HG03139 (cell line): ENCODE data around the gene CACNA1D.
"Not testable (repeated sequence)": the region's sequence is repeated elsewhere in the genome, so short reads cannot be mapped to it uniquely, and the experiment has no call there.

ENCODE experiments used
- ATAC-seq: cut with Tn5 transposase; IDR thresholded peaks from one replicate; pipeline ENCODE4 v1.9.1; 2021; ENCODE audit not compliant: unreplicated experiment

Gene CACNA1D

GRCh38 chr3:53571264-53571663 is 76.9 kb downstream of the CACNA1D start:
- no peak for ATAC-seq

GRCh38 chr3:53572184-53572583 is 77.8 kb downstream of the CACNA1D start:
- not testable (repeated sequence) for ATAC-seq

- ATAC-seq, result no peak
Observed at GRCh38 chr3:53577506-53577905, 83.1 kb downstream of the CACNA1D start.

GRCh38 chr3:53579636-53580035 is 85.2 kb downstream of the CACNA1D start:
- no peak for ATAC-seq

- no peak for ATAC-seq
Observed at GRCh38 chr3:53581671-53582070, 87.3 kb downstream of the CACNA1D start.

GRCh38 chr3:53583161-53583690 is 88.8 kb downstream of the CACNA1D start:
- ATAC-seq, result no peak

DNA sequence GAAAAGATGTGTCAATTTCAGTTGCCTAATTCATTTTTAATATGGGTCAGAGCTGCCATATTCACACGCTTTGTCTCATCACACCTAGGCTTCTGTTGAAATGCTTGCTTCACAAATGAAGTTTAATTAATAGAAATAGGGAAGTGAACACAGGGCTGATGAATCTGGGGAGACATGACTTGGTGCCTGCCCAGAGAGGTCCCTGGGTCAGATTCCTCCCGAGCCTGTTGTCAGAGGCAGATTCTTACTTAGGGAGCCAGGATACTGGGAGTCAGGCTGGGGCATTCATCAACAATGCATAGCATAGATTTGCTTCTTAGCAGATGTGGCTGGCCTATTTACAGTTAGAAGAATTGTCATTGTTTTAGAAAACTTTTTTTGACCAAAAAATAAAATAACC is 90.6 kb downstream of the CACNA1D start:
- ATAC-seq, result no peak

DNA sequence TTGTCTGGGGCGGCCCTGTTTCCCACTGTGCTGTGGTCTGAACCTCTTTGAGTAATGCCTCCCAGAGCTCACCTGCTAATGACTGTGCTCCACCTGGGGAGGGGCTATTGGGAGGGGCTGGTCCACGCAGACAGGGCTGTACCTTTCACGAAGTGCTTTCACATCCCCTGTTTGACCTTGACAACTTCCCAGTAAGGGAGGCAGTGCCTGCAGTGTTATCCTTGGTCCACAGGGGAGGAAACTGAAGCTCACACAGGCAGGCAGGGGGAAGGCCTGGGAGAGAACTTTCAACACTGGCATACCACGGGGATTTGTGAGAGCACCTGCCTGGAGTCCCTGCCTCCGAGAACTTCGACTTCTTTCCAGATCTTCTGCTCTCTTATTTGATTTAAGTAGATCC is 91.2 kb downstream of the CACNA1D start:
- ATAC-seq, result no peak

- no peak for ATAC-seq
Observed at GRCh38 chr3:53588122-53588521, 93.7 kb downstream of the CACNA1D start.

DNA sequence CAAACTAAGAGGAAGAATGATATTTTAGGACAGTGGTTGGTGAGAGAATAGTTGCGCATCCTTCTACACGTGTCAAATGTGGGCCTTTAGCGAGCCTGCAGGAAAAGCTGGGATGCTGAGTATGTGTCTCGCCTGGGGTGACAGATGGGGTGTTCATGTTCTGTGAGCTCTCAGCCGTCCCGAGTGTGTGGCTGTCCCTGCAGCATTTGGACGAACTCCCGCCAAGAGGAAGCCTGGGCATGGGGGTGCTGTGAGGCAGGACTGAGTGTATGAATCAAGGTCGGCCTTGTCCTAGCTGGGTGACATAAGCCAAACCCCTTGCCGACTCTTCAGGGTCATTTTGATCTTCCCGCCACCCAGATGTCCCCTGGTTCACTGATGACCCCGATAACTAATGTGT is 94.8 kb downstream of the CACNA1D start:
- no peak for ATAC-seq

DNA sequence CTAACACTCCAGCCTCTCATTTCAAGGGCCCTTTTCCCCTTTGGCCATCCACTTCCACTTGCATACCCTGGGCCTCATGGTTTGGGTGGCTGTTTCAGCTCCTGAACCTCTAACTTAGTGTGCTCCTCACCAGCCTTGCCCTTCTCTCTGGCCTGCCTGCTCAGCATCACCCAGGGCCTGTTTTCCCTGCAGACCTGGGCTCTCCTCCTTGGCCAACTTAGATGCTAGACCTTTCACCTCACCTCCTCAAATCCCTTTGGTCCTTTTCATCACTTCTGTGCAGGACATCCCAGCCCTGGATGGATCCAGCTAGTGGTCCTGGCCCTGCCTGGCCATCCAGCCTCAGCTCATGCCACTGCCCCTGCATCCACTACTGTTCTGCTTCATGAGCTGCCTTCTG is 95.4 kb downstream of the CACNA1D start:
- no peak for ATAC-seq

DNA sequence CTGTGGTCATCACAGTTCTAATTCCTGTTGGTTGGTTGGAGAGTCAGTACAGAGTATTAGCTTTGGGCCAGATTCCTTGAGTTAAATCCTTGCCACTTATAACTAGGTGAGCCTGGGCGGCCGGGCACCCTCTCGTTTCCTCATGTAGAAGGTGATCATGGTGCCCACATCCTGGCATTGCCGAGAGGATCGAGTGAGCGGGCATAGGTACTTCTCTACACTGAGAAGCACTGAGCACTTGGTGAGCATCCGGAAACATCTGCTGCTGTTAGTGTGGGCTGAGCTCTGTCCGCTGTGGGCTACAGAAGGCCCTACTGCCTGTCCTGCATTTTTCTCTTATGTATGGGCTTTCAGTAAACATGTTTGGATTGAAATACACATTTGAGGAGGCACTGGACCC is 96.2 kb downstream of the CACNA1D start:
- no peak for ATAC-seq

GRCh38 chr3:53591646-53592045 is 97.2 kb downstream of the CACNA1D start:
- no peak for ATAC-seq

GRCh38 chr3:53592862-53593261 is 98.5 kb downstream of the CACNA1D start:
- ATAC-seq, result no peak

DNA sequence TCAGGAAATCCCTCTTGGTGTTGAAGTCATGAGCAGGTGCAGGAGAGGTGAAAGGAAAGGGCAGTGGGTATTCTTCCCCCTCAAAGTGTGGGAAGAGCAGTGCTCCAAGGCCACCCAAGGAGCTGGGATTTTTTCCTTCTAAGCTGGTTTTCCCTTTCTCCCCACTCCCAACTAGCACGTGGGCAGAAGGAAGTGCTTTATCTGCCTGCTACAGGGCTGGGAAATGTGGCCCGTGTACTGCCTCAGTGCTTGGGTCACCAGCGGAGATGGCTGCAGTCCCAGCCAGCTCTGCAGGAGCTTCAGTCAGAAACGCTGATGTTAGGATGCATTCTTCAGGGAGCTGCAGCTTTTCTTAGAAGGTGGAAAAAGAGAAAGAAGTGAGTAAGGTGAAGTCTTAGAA is 99.2 kb downstream of the CACNA1D start:
- ATAC-seq, result no peak

DNA sequence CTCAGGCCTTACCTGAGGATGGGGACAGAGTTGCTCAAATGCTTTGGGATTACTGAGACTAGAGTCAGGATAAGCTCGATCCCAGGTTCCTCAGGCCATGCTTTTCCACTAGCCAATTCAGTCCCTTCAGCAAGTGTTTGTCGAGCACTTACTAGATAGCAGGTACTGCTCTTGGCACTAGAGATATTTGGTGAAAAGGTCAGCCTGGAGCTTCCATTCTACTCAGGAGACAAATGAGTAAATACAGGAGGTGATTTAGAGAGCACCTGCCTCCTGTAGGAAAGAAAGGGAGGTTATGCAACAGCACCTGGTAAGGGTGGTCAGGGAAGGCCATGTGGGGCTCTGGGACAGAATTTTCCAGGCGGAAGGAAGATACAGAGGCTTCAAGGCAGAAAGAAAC is 99.9 kb downstream of the CACNA1D start:
- ATAC-seq, result no peak

GRCh38 chr3:53595660-53596059 is 101.2 kb downstream of the CACNA1D start:
- ATAC-seq, result no peak

- no peak for ATAC-seq
Observed at GRCh38 chr3:53597136-53597915, 102.9 kb downstream of the CACNA1D start.

GRCh38 chr3:53599771-53600170 is 105.4 kb downstream of the CACNA1D start:
- no peak for ATAC-seq

GRCh38 chr3:53602866-53603265 is 108.5 kb downstream of the CACNA1D start:
- ATAC-seq, result no peak

DNA sequence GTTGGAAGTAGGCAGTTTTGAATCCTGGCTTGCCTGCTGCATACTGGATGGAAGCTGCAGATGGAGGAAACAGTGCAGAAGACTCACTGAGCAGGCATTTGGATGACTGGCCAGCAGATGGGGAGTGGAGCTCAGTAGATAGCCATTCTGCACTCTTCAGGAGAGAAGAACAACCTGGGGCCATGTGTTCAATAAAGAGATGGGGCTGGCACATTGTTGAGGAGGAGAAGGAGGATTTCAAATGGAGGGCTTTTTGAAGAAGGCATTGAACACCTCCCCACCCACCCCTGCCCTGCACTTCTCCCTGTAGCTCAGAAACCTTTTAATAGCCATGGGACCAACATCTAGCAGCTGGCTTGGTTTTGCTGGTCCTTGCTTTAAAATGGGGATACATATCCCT is 109.8 kb downstream of the CACNA1D start:
- no peak for ATAC-seq

GRCh38 chr3:53606793-53607192 is 112.4 kb downstream of the CACNA1D start:
- ATAC-seq, result no peak

DNA sequence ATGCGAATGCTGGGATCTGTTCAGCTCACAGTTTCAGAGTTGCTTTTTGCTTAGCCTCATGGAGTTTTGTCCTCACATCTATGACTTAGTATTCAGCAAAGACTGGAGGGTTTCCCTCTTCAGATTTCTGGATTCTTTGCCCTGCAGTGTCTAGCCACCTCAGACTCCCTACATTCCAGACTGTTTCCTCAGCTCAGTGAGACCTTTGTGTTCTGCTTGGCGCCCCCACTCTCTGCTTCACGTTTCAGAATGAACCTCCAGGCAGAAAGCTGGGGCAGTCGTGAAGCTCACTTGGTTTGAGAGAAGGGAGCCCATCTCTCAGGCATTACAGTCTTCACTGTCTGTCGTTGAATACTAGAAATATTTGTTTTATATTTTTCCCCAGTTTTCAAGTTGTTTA is 118.1 kb downstream of the CACNA1D start:
- ATAC-seq, result no peak
